Astrocyte of the spinal cord (primary cell): ENCODE data around the gene TBC1D22A.

Experiments
- DNase-seq: peaks from one replicate; pipeline ENCODE4 v3.0.0; 2011; ENCODE audit warnings: low read depth, low spot score
- H3K4me3 ChIP-seq: 2 replicates; pipeline ENCODE4 v1.5.1; 2011; ENCODE audit warnings: low read depth, mild to moderate bottlenecking, low read length, moderate library complexity
- CTCF ChIP-seq: IDR thresholded peaks from 2 replicates; pipeline ENCODE4 v1.5.1; 2012; ENCODE audit warnings: low read depth, mild to moderate bottlenecking, low read length, inconsistent platforms
- in situ Hi-C: cut with HindIII; loops from 2 replicates; pipeline ENCODE4 v1.10.0; 2017; ENCODE audit warnings: low sequenced_read_pairs

Gene TBC1D22A

GRCh38 chr22:46853191-46853590 lies 90.7 kb downstream of the TBC1D22A start:
- in situ Hi-C loops = no loop called here
- TF ChIP-seq CTCF = no peak

GRCh38 chr22:46854125-46854870 lies 91.8 kb downstream of the TBC1D22A start:
- H3K4me3 ChIP-seq = no peak overlapping the region
- in situ Hi-C loops = no loop called here
- no peak for DNase-seq
- no peak for TF ChIP-seq CTCF

More at GRCh38 chr22:46853191-46853590, 90.7 kb downstream of the TBC1D22A start:
- DNase-seq = no peak
- H3K4me3 ChIP-seq = no peak overlapping the region

- no peak overlapping the region for H3K4me3 ChIP-seq
- DNase-seq = no peak
- in situ Hi-C loops = no loop called here
- TF ChIP-seq CTCF = no peak
These were observed 93.2 kb downstream of the TBC1D22A start for GRCh38 chr22:46855681-46856080.

GRCh38 chr22:46856661-46857060 lies 94.2 kb downstream of the TBC1D22A start:
- in situ Hi-C loops = no loop called here
- TF ChIP-seq CTCF = no peak

GRCh38 chr22:46857142-46857884 lies 94.9 kb downstream of the TBC1D22A start:
- in situ Hi-C loops = no loop called here
- no peak for DNase-seq
- H3K4me3 ChIP-seq = no peak overlapping the region
- TF ChIP-seq CTCF = no peak

More at GRCh38 chr22:46856661-46857060, 94.2 kb downstream of the TBC1D22A start:
- H3K4me3 ChIP-seq = no peak overlapping the region
- DNase-seq = no peak

GRCh38 chr22:46857885-46858143 lies 95.4 kb downstream of the TBC1D22A start:
- in situ Hi-C loops = no loop called here
- DNase-seq = no peak
- no peak for TF ChIP-seq CTCF
- no peak overlapping the region for H3K4me3 ChIP-seq
